A549 (cell line): ENCODE data around the gene RINL.

Experiments
- EP300 ChIP-seq, 2 experiments: fragments of >200 bp; sonication (Bioruptor Twin); formaldehyde crosslinking; IDR thresholded peaks; 2 replicates in 1 of 2; 3 replicates in 1 of 2; pipeline ENCODE4 v1.6.1; 2016 to 2017
- TF ChIP-seq, protein P1 (sequence below): fragments of >200 bp; sonication (Bioruptor Twin); formaldehyde crosslinking; IDR thresholded peaks from 3 replicates; pipeline ENCODE4 v1.5.1; 2016

DNA sequence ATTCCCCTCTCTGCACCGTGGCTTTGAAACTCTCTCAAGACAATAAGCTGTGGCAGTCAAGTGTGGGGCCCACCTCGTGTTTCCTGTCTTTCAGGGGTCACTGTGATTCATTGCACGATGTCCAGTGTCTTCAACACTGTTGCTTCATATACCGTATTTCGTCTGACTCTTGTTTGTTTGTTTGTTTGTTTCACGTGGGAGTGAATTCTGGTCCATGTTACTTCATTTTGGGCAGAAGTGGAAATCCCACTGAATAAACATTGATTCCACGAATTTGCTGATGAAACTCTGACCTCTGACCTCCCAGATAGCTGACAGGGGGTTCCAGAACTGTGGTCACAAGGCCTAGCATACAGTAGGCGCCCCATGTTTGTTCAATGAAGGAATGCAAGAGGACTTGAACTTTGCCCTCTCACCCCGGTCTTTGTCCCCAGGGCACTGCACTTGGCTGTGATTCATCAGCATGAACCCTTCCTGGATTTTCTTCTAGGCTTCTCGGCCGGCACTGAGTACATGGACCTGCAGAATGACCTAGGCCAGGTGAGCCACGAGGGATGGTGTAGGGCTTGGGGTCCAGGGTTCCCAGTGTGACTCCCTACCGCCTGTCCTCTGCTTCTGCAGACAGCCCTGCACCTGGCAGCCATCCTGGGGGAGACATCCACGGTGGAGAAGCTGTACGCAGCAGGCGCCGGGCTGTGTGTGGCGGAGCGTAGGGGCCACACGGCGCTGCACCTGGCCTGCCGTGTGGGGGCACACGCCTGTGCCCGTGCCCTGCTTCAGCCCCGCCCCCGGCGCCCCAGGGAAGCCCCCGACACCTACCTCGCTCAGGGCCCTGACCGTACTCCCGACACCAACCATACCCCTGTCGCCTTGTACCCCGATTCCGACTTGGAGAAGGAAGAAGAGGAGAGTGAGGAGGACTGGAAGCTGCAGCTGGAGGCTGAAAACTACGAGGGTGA lies 26.8 kb upstream of the RINL start:
- TF ChIP-seq EP300 (IDR thresholded peaks at IDR 0.05), result no peak
- TF ChIP-seq, protein P1, sequence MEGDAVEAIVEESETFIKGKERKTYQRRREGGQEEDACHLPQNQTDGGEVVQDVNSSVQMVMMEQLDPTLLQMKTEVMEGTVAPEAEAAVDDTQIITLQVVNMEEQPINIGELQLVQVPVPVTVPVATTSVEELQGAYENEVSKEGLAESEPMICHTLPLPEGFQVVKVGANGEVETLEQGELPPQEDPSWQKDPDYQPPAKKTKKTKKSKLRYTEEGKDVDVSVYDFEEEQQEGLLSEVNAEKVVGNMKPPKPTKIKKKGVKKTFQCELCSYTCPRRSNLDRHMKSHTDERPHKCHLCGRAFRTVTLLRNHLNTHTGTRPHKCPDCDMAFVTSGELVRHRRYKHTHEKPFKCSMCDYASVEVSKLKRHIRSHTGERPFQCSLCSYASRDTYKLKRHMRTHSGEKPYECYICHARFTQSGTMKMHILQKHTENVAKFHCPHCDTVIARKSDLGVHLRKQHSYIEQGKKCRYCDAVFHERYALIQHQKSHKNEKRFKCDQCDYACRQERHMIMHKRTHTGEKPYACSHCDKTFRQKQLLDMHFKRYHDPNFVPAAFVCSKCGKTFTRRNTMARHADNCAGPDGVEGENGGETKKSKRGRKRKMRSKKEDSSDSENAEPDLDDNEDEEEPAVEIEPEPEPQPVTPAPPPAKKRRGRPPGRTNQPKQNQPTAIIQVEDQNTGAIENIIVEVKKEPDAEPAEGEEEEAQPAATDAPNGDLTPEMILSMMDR, result no peak
